Measurements from ENCODE around the gene MYO1A. TPM values are rescaled to one million over a fixed set of nuclear protein-coding genes. Genes with fewer than 3 reads are reported as not detected.

MYO1A gene
- not detected in 2 replicates for total RNA-seq (2014; rRNA removed; shearing (Covaris generic))

GRCh38 chr12:57049890-57050289 lies at the start of gene MYO1A:
MYO1A (minus strand) TSS chr12:57050129; CDS start chr12:57048323, 1,806 bp downstream.
- no peak for DNase-seq (ENCODE audit: low read depth)

DNA sequence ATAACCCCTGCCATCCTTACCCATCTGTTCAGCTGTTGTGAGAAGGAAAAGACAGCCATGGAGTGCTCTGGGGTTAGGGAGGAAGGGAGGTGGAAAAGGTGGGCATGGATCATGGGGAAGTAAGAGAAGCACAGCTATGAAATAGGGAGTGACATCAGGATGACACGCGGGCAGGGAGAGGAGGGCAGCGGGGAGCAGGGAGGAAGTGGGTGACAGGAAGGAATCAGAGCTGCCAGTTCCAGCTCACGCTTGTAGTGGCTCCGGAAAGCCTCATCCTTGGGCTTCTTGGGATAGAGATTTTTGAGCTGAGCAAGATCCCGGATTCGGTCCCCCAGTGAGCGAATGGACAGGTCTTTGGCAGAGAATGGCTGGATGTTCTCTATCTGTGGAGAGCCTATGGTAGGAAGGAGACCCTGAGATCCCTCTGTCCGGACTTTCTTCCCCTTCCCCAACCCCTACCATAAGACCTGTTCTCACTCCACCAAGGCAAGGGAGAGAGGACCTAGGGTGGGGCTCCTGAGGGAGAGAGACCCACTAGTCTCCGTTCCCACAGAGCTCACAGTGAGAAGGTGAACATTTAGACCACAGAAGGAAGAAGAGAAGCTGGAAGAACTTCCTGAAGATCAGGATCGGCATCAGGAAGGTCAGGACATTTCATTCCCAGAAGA lies 49.3 kb upstream of the MYO1A start:
- no peak for DNase-seq (ENCODE audit: low read depth)

GRCh38 chr12:57098546-57098945 lies 48.6 kb upstream of the MYO1A start:
- DNase-seq (ENCODE audit: low read depth): no peak

GRCh38 chr12:57097554-57097835 lies 47.6 kb upstream of the MYO1A start:
- no peak for DNase-seq (ENCODE audit: low read depth)

- no peak for DNase-seq (ENCODE audit: low read depth)
Observed at GRCh38 chr12:57096748-57097553, 47.0 kb upstream of the MYO1A start.

GRCh38 chr12:57096099-57096572 lies 46.2 kb upstream of the MYO1A start:
- no peak for DNase-seq (ENCODE audit: low read depth)

DNA sequence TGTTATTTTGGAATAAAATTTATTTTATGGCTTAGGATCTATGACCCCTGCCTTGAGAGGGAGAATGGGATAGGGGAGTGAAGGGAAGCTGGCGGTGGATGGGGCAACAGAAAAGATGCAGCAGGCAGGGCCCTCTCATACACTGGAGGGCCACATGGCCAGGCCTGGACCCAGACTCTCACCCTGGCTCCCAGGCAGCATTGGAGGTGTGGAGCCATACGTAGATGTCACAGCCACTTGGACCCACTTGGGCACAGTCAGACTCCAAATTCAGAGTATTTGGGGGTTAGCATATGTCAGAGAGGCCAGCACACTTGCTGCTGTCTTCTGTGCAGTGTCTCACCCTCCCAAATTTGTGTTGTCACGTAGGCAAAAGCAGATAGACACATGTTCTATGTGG lies 45.5 kb upstream of the MYO1A start:
- DNase-seq (ENCODE audit: low read depth): no peak

- DNase-seq (ENCODE audit: low read depth): no peak
Observed at GRCh38 chr12:57094208-57095160, 44.6 kb upstream of the MYO1A start.

DNA sequence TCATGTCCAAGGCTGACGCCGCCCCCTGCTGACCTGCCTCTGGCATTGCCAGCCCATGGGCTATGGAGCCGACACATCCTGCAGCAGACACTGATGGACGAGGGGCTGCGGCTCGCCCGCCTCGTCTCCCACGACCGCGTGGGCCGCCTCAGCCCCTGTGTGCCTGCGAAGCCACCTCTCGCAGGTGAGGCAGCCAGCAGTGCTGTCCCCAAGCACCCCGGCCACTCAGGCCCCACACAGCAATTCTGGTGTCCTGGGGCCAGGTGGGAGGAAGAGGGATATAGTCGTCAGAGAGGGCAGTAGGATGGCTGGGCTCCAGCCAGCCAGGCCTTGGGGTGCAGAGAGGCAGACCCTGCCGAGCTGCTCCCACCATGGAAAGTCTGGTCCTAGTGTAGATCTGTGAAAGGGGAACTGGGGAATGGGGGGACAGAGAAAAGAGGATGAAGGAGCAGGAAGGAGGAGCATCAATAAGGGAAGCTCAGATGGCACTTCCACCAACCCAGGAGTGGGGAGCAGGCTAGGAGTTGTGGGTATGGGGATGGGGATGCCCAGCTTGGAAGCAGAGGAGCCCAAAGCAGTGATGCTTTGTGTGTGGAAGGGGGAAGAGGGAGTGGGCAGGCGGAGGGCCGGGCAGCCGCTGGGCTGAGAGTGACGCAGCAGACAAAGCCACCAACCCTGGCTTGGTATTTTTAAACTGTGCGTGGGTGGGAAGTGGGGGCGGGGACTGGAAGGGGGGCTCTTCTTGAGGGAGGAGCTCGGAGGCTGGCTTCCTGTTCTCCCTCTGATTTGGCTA lies 43.7 kb upstream of the MYO1A start:
- peak; percentile 86 for DNase-seq (ENCODE audit: low read depth)

GRCh38 chr12:57092876-57093414 lies 43.0 kb upstream of the MYO1A start:
- DNase-seq (ENCODE audit: low read depth): no peak

GRCh38 chr12:57092529-57092862 lies 42.6 kb upstream of the MYO1A start:
- no peak for DNase-seq (ENCODE audit: low read depth)

GRCh38 chr12:57091638-57092528 lies 42.0 kb upstream of the MYO1A start:
- no peak for DNase-seq (ENCODE audit: low read depth)

DNA sequence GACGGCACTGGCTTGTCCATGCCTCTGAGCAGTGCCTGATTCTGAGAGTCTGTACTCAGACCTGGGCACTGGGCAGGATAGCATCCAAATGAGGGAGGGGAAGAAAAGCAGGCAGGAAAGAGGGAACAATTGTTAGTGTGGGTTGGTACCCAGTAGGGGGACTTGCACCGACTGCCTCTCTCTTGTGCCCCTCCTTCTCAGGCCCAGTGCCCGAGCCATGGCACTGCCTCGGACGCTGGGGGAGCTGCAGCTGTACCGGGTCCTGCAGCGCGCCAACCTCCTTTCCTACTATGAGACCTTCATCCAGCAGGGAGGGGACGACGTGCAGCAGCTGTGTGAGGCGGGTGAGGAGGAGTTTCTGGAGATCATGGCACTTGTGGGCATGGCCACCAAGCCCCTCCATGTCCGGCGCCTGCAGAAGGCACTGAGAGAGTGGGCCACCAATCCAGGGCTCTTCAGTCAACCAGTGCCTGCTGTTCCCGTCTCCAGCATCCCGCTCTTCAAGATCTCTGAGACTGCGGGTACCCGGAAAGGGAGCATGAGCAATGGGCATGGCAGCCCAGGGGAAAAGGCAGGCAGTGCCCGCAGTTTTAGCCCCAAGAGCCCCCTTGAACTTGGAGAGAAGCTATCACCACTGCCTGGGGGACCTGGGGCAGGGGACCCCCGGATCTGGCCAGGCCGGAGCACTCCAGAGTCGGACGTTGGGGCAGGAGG lies 41.2 kb upstream of the MYO1A start:
- DNase-seq (ENCODE audit: low read depth): no peak

DNA sequence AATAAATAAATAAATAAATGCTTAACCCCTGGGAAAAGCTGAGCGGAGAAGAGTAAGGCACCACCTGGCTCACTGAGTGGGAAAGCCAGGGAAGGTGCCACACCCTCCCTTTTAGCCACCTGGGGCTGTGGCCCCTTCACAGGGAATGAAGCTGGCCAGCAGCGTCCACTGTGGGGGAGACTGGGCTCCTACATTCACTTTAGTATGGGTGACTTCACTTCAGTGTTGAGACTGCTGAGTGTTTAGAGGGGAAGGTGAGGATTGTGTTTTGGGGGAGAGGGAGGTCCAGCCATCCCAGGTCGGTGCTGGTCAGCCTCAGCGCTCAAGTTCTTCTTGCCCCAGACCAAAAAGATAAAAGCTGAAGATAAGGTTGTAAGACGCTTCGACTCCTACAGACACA lies 40.6 kb upstream of the MYO1A start:
- no peak for DNase-seq (ENCODE audit: low read depth)

- peak; percentile 63 for DNase-seq (ENCODE audit: low read depth)
Observed at GRCh38 chr12:57089271-57090245, 39.6 kb upstream of the MYO1A start.

- DNase-seq (ENCODE audit: low read depth): peak; percentile 97
Observed at GRCh38 chr12:57088354-57089270, 38.7 kb upstream of the MYO1A start, which contains the start of gene NAB2. NAB2 (plus strand) TSS chr12:57089114; CDS start chr12:57089272, 158 bp downstream.

Measured in Daoy (cell line).